Activated CD4-positive, alpha-beta T cell treated with anti-CD3 and anti-CD28 coated beads, Interleukin-2, amount 10 ng/mL, durations not matched to agents 7 days and 5 days (primary cell): ENCODE measurements around the gene AFAP1L2. TPM values are rescaled to one million over a fixed set of nuclear protein-coding genes. Genes with fewer than 3 reads are reported as not detected.

Experiments used
- CTCF ChIA-PET: fragments of 350-600 bp; sonication (Branson Sonifier 250); formaldehyde crosslinking; loops from one replicate; lab custom pipeline; 2021; ENCODE audit warnings: antibody characterized with exemption; lab: Charles Lee
- POLR2A ChIA-PET: fragments of 350-600 bp; sonication (Branson Sonifier 250); formaldehyde crosslinking; loops from one replicate; lab custom pipeline; 2021; ENCODE audit warnings: antibody characterized with exemption; lab: Charles Lee
- DNase-seq: peaks from one replicate; pipeline ENCODE4 v3.0.0-alpha.2; 2020
- H3K27ac Mint-ChIP-seq: one replicate; pipeline ENCODE4 v1.8.0; 2021; ENCODE audit warnings: mild to moderate bottlenecking, moderate library complexity, mixed read lengths
- H3K27me3 Mint-ChIP-seq: one replicate; pipeline ENCODE4 v1.8.0; 2021; ENCODE audit warnings: mixed read lengths
- H3K36me3 Mint-ChIP-seq: one replicate; pipeline ENCODE4 v1.8.0; 2021; ENCODE audit warnings: low read depth, mixed read lengths
- H3K4me1 Mint-ChIP-seq: one replicate; pipeline ENCODE4 v1.8.0; 2021; ENCODE audit warnings: mixed read lengths
- H3K4me3 Mint-ChIP-seq: one replicate; pipeline ENCODE4 v1.8.0; 2021; ENCODE audit warnings: mild to moderate bottlenecking, moderate library complexity, mixed read lengths
- H3K9me3 Mint-ChIP-seq: one replicate; pipeline ENCODE4 v1.8.0; 2021; ENCODE audit warnings: mixed read lengths
- total RNA-seq, 2 experiments: library from RNA; stranded (reverse); gene quantifications; one replicate each; pipeline ENCODE4 v1.2.3, GENCODE V29; 2021

Gene AFAP1L2
- total RNA-seq, 2 experiments from 2014 or later: 1.1 to 1.8 TPM

- H3K4me1 Mint-ChIP-seq: no peaks in the 10 kb centered on the region
- H3K4me3 Mint-ChIP-seq: no peak overlapping the region
- peaks cover 4% of the 10 kb centered on the region for H3K27me3 Mint-ChIP-seq
- H3K27ac Mint-ChIP-seq: no peak overlapping the region
- POLR2A ChIA-PET: no interaction called here
- CTCF ChIA-PET: no interaction called here
- H3K9me3 Mint-ChIP-seq: no peaks in the 10 kb centered on the region
- no peak for DNase-seq
- no peaks in the 10 kb centered on the region for H3K36me3 Mint-ChIP-seq
Measured at GRCh38 chr10:114363745-114364454, 40.4 kb downstream of the AFAP1L2 start.

GRCh38 chr10:114362826-114363355 is 41.4 kb downstream of the AFAP1L2 start:
- ChIA-PET POLR2A (no interaction called here), CTCF (interaction anchor here (0.5 to 1.0 kb wide), 2 partner anchors 65 to 1635 kb away, joined by 3 read pairs; no protein-coding TSS in a partner anchor)
- Mint-ChIP-seq H3K27me3 (peaks cover 4% of the 10 kb centered on the region), H3K27ac (no peak overlapping the region), H3K4me3 (no peak overlapping the region), H3K36me3 (no peaks in the 10 kb centered on the region), H3K9me3 (no peaks in the 10 kb centered on the region), H3K4me1 (no peaks in the 10 kb centered on the region)
- no peak for DNase-seq

- Mint-ChIP-seq H3K4me3 (no peak overlapping the region), H3K27me3 (peaks cover 11% of the 10 kb centered on the region), H3K4me1 (no peaks in the 10 kb centered on the region), H3K9me3 (no peaks in the 10 kb centered on the region), H3K36me3 (no peaks in the 10 kb centered on the region), H3K27ac (no peak overlapping the region)
- DNase-seq: no peak
- POLR2A ChIA-PET: no interaction called here
- CTCF ChIA-PET: no interaction called here
Measured at GRCh38 chr10:114359953-114360345, 44.4 kb downstream of the AFAP1L2 start.

GRCh38 chr10:114359041-114359952 is 45.0 kb downstream of the AFAP1L2 start:
- CTCF ChIA-PET: no interaction called here
- H3K4me1 Mint-ChIP-seq: no peaks in the 10 kb centered on the region
- H3K27ac Mint-ChIP-seq: no peak overlapping the region
- peaks cover 12% of the 10 kb centered on the region for H3K27me3 Mint-ChIP-seq
- H3K36me3 Mint-ChIP-seq: no peaks in the 10 kb centered on the region
- POLR2A ChIA-PET: no interaction called here
- H3K4me3 Mint-ChIP-seq: no peak overlapping the region
- DNase-seq: no peak
- H3K9me3 Mint-ChIP-seq: no peaks in the 10 kb centered on the region

- Mint-ChIP-seq H3K36me3 (no peaks in the 10 kb centered on the region), H3K9me3 (no peaks in the 10 kb centered on the region), H3K4me1 (no peaks in the 10 kb centered on the region), H3K27ac (no peak overlapping the region), H3K4me3 (no peak overlapping the region), H3K27me3 (peaks cover 12% of the 10 kb centered on the region)
- DNase-seq: no peak
- POLR2A ChIA-PET: no interaction called here
- CTCF ChIA-PET: interaction anchor here (0.6 kb wide), 1 partner anchor 150 kb away, joined by 3 read pairs; no protein-coding TSS in a partner anchor
Measured at GRCh38 chr10:114357515-114357996, 46.7 kb downstream of the AFAP1L2 start.

- Mint-ChIP-seq H3K4me1 (no peaks in the 10 kb centered on the region), H3K36me3 (no peaks in the 10 kb centered on the region), H3K27me3 (peaks cover 12% of the 10 kb centered on the region), H3K27ac (no peak overlapping the region), H3K4me3 (no peak overlapping the region), H3K9me3 (no peaks in the 10 kb centered on the region)
- ChIA-PET CTCF (interaction anchor here (0.6 kb wide), 1 partner anchor 149 kb away, joined by 3 read pairs; no protein-coding TSS in a partner anchor), POLR2A (no interaction called here)
- DNase-seq: no peak
Measured at GRCh38 chr10:114356751-114357514, 47.4 kb downstream of the AFAP1L2 start.

- CTCF ChIA-PET: interaction anchor here (0.7 kb wide), 1 partner anchor 12 kb away, joined by 6 read pairs; no protein-coding TSS in a partner anchor
- Mint-ChIP-seq H3K4me1 (no peaks in the 10 kb centered on the region), H3K9me3 (no peaks in the 10 kb centered on the region), H3K4me3 (no peak overlapping the region), H3K27ac (no peak overlapping the region), H3K36me3 (no peaks in the 10 kb centered on the region), H3K27me3 (peaks cover 12% of the 10 kb centered on the region)
- DNase-seq: no peak
- POLR2A ChIA-PET: no interaction called here
Measured at GRCh38 chr10:114356126-114356525, 48.2 kb downstream of the AFAP1L2 start.

- H3K9me3 Mint-ChIP-seq: no peaks in the 10 kb centered on the region
- H3K27me3 Mint-ChIP-seq: peaks cover 8% of the 10 kb centered on the region
- H3K36me3 Mint-ChIP-seq: no peaks in the 10 kb centered on the region
- no peak overlapping the region for H3K27ac Mint-ChIP-seq
- ChIA-PET POLR2A (no interaction called here), CTCF (no interaction called here)
- no peaks in the 10 kb centered on the region for H3K4me1 Mint-ChIP-seq
- DNase-seq: no peak
- H3K4me3 Mint-ChIP-seq: no peak overlapping the region
Measured at GRCh38 chr10:114353383-114353782, 50.9 kb downstream of the AFAP1L2 start.

- Mint-ChIP-seq H3K27ac (no peak overlapping the region), H3K9me3 (no peaks in the 10 kb centered on the region), H3K36me3 (no peaks in the 10 kb centered on the region), H3K27me3 (peaks cover 8% of the 10 kb centered on the region), H3K4me1 (no peaks in the 10 kb centered on the region), H3K4me3 (no peak overlapping the region)
- no peak for DNase-seq
- ChIA-PET CTCF (no interaction called here), POLR2A (no interaction called here)
Measured at GRCh38 chr10:114352653-114353298, 51.5 kb downstream of the AFAP1L2 start.

GRCh38 chr10:114350751-114351150 is 53.6 kb downstream of the AFAP1L2 start:
- no peaks in the 10 kb centered on the region for H3K9me3 Mint-ChIP-seq
- no peak overlapping the region for H3K4me3 Mint-ChIP-seq
- no peaks in the 10 kb centered on the region for H3K4me1 Mint-ChIP-seq
- ChIA-PET CTCF (no interaction called here), POLR2A (no interaction called here)
- peaks cover 1% of the 10 kb centered on the region for H3K27me3 Mint-ChIP-seq
- no peaks in the 10 kb centered on the region for H3K36me3 Mint-ChIP-seq
- no peak overlapping the region for H3K27ac Mint-ChIP-seq
- no peak for DNase-seq

GRCh38 chr10:114349522-114350215 is 54.6 kb downstream of the AFAP1L2 start:
- H3K9me3 Mint-ChIP-seq: no peaks in the 10 kb centered on the region
- no peak overlapping the region for H3K27ac Mint-ChIP-seq

More at GRCh38 chr10:114349522-114350215, 54.6 kb downstream of the AFAP1L2 start:
- DNase-seq: no peak
- POLR2A ChIA-PET: no interaction called here
- Mint-ChIP-seq H3K4me1 (no peaks in the 10 kb centered on the region), H3K4me3 (no peak overlapping the region), H3K27me3 (no peaks in the 10 kb centered on the region), H3K36me3 (no peaks in the 10 kb centered on the region)
- CTCF ChIA-PET: interaction anchor here (0.6 to 1.6 kb wide), 2 partner anchors 42 to 523 kb away, joined by 3 read pairs; no protein-coding TSS in a partner anchor
